LNCAP (cell line): ENCODE data around the gene GRK5.

Source experiments
- TF ChIP-seq, protein P1 (sequence below): fragments of 450-650 bp; IDR thresholded peaks from 2 replicates; pipeline ENCODE4 v1.5.1; 2017; ENCODE audit warnings: mild to moderate bottlenecking

Gene GRK5

GRCh38 chr10:119320981-119321380 is 113.6 kb downstream of the GRK5 start:
- TF ChIP-seq, protein P1, sequence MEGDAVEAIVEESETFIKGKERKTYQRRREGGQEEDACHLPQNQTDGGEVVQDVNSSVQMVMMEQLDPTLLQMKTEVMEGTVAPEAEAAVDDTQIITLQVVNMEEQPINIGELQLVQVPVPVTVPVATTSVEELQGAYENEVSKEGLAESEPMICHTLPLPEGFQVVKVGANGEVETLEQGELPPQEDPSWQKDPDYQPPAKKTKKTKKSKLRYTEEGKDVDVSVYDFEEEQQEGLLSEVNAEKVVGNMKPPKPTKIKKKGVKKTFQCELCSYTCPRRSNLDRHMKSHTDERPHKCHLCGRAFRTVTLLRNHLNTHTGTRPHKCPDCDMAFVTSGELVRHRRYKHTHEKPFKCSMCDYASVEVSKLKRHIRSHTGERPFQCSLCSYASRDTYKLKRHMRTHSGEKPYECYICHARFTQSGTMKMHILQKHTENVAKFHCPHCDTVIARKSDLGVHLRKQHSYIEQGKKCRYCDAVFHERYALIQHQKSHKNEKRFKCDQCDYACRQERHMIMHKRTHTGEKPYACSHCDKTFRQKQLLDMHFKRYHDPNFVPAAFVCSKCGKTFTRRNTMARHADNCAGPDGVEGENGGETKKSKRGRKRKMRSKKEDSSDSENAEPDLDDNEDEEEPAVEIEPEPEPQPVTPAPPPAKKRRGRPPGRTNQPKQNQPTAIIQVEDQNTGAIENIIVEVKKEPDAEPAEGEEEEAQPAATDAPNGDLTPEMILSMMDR: no peak

GRCh38 chr10:119323085-119324016 is 116.0 kb downstream of the GRK5 start:
- TF ChIP-seq, protein P1: no peak

DNA sequence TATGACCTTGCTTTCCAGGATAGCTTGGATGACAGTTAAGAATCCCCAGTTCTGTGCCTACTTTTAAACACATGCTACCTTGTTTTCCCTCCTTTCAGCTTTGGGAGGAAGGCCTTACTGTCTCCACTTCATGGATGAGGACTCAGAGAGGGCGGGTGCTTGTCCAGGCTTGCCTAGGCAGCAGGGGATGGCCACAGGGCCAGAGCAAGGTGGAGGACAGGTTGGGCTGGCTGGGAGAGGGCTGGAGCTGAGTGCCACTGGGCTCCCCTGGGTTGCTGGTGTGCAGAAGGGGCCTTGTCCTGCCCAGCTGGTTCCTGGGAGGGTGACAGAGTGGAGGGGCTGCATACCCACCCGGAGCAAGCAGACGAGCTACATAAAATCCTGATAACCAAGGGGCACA is 117.8 kb downstream of the GRK5 start:
- TF ChIP-seq, protein P1: no peak

- TF ChIP-seq, protein P1: no peak
Measured at GRCh38 chr10:119326167-119326566, 118.8 kb downstream of the GRK5 start.

GRCh38 chr10:119327096-119327745 is 119.8 kb downstream of the GRK5 start:
- TF ChIP-seq, protein P1: no peak

GRCh38 chr10:119328223-119328622 is 120.9 kb downstream of the GRK5 start:
- TF ChIP-seq, protein P1: no peak

GRCh38 chr10:119330342-119330741 is 123.0 kb downstream of the GRK5 start:
- TF ChIP-seq, protein P1: no peak
